ENCODE measurements around the gene SDCCAG8. TPM values are rescaled to one million over a fixed set of nuclear protein-coding genes. Genes with fewer than 3 reads are reported as not detected.
A peak's percentile ranks its signal among the peaks of the same experiment; 100 is the strongest.

The SDCCAG8 gene
- total RNA-seq, 1 experiment from 2014 or later: 10.0 TPM

GRCh38 chr1:243236604-243237252 is 19.1 kb upstream of the SDCCAG8 start:
- Histone ChIP-seq H3K4me1 (ENCODE audit: insufficient read depth, low read length) (no peaks in the 10 kb centered on the region), H3K9ac (ENCODE audit: extremely low read depth, insufficient read length, low read length) (no peak overlapping the region), H2AK5ac (ENCODE audit: insufficient read length, low read length) (no peak overlapping the region), H3K14ac (ENCODE audit: insufficient read depth, low read length) (no peak overlapping the region), H3K56ac (ENCODE audit: insufficient read length, low read depth, low read length) (no peak overlapping the region), H2BK20ac (ENCODE audit: low read depth, low read length, poor library complexity, severe bottlenecking) (no peak overlapping the region), H2BK5ac (ENCODE audit: insufficient read length, low read length) (no peak overlapping the region), H3K79me2 (ENCODE audit: insufficient read depth, low read length) (peaks cover 7% of the 10 kb centered on the region; the same call in 1 of the 2 replicates), H2AFZ (ENCODE audit: low read length) (no peak overlapping the region), H3K23me2 (ENCODE audit: insufficient read length, low read depth, low read length, poor library complexity, severe bottlenecking) (no peaks in the 10 kb centered on the region), H3K4ac (ENCODE audit: low read depth, low read length) (no peak overlapping the region), H4K5ac (ENCODE audit: insufficient read length, low read depth, low read length) (no peak overlapping the region), H3K79me1 (ENCODE audit: insufficient read depth, low read depth, low read length, poor library complexity, severe bottlenecking) (peaks cover 8% of the 10 kb centered on the region), H3K27me3 (ENCODE audit: insufficient read depth, low read length) (no peaks in the 10 kb centered on the region), H3K4me2 (ENCODE audit: insufficient read depth, insufficient read length, low read length) (no peak overlapping the region), H4K20me1 (ENCODE audit: control insufficient read depth, insufficient read depth, insufficient read length) (no peaks in the 10 kb centered on the region), H4K8ac (replicated peaks; ENCODE audit: insufficient read length, low read depth, low read length) (no peak overlapping the region), H2BK15ac (ENCODE audit: low read depth, low read length) (no peak overlapping the region), H3T11ph (ENCODE audit: low read length) (no peak overlapping the region), H2BK12ac (ENCODE audit: insufficient read length, low read depth, low read length) (no peak overlapping the region), H3K9me3 (ENCODE audit: control insufficient read depth, low read depth, low read length) (peaks cover 4% of the 10 kb centered on the region), H3K27ac (ENCODE audit: insufficient read length, low read depth, low read length) (no peak overlapping the region), H3K18ac (ENCODE audit: insufficient read length, low read depth, low read length) (no peak overlapping the region), H2BK120ac (ENCODE audit: low read depth, low read length, poor library complexity, severe bottlenecking) (no peak overlapping the region), H3K23ac (ENCODE audit: insufficient read length, low read depth, low read length) (no peak overlapping the region), H4K91ac (ENCODE audit: insufficient read length, low read depth, low read length) (no peak overlapping the region)
- peaks cover 14 to 20% of the 10 kb centered on the region in 2 experiments for H3K4me1 Mint-ChIP-seq
- WGBS (ENCODE audit: extremely low coverage, insufficient read length, low lambda C conversion rate): no CpG with 5 or more reads among the region's 4 CpGs
- no peak overlapping the region for H3K4me3 Mint-ChIP-seq
- peak overlapping the region in 2 of 3 experiments; percentile 79 to 92; a peak in 4 of 7 replicates for H3K27ac Mint-ChIP-seq
- H3K9me3 Mint-ChIP-seq: peaks cover 14 to 20% of the 10 kb centered on the region in 2 experiments
- DNase-seq: no peak
- TF ChIP-seq CTCF (conservative IDR thresholded peaks at IDR 0.05): no peak
- peaks cover 29 to 49% (median 34%) of the 10 kb centered on the region in 3 experiments for H3K36me3 Mint-ChIP-seq (ENCODE audit: insufficient read depth in 1 of 3, low read depth in 3 of 3)
- no peaks in the 10 kb centered on the region for H3K27me3 Mint-ChIP-seq (ENCODE audit: low read depth)
